ENCODE data around the gene LARP1.

DNA sequence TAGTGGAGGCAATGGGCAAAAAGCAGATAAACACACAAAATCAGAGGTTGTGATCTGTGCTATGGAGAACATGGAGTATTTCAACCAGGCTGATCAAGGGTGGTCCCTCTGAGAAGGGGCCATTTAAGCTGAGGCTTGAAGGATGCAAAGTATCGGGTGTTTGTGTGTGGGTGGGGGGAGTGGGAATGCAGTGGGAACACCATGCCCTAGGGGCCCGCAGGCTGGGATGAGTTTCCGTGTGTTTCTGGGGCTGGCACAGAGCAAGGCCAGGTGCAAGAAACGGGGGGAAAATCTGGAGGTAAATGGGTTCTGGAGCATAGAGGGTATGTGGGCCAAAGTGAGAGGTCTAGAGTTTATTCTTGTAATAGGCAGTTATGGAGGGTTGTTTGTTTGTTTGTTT is 13.8 kb upstream of the LARP1 start:
- no peak for TF ChIP-seq EZH2 (IDR thresholded peaks at IDR 0.05; ENCODE audit: low read depth, unreplicated experiment)
- TF ChIP-seq CTCF (conservative IDR thresholded peaks at IDR 0.05; ENCODE audit: low read depth in 2 of 2): no peak
- no peak for TF ChIP-seq ZNF462 (CRISPR knock-in tag; IDR thresholded peaks at IDR 0.05)
- no peak for TF ChIP-seq POLR2AphosphoS5 (IDR thresholded peaks at IDR 0.05; ENCODE audit: low read depth)
- TF ChIP-seq STAT1 (IDR thresholded peaks at IDR 0.05; ENCODE audit: unreplicated experiment): no peak
- no peak for TF ChIP-seq CREB1 (CRISPR knock-in tag; IDR thresholded peaks at IDR 0.05; ENCODE audit: low read depth)
- no peak for TF ChIP-seq EZH2phosphoT487 (IDR thresholded peaks at IDR 0.05; ENCODE audit: unreplicated experiment)
- TF ChIP-seq, protein P1, sequence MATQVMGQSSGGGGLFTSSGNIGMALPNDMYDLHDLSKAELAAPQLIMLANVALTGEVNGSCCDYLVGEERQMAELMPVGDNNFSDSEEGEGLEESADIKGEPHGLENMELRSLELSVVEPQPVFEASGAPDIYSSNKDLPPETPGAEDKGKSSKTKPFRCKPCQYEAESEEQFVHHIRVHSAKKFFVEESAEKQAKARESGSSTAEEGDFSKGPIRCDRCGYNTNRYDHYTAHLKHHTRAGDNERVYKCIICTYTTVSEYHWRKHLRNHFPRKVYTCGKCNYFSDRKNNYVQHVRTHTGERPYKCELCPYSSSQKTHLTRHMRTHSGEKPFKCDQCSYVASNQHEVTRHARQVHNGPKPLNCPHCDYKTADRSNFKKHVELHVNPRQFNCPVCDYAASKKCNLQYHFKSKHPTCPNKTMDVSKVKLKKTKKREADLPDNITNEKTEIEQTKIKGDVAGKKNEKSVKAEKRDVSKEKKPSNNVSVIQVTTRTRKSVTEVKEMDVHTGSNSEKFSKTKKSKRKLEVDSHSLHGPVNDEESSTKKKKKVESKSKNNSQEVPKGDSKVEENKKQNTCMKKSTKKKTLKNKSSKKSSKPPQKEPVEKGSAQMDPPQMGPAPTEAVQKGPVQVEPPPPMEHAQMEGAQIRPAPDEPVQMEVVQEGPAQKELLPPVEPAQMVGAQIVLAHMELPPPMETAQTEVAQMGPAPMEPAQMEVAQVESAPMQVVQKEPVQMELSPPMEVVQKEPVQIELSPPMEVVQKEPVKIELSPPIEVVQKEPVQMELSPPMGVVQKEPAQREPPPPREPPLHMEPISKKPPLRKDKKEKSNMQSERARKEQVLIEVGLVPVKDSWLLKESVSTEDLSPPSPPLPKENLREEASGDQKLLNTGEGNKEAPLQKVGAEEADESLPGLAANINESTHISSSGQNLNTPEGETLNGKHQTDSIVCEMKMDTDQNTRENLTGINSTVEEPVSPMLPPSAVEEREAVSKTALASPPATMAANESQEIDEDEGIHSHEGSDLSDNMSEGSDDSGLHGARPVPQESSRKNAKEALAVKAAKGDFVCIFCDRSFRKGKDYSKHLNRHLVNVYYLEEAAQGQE (IDR thresholded peaks at IDR 0.05; ENCODE audit: unreplicated experiment): no peak

Measured in GM23338 (cell line).